Measurements from ENCODE around the gene MMAB. TPM values are rescaled to one million over a fixed set of nuclear protein-coding genes. Genes with fewer than 3 reads are reported as not detected.

The MMAB gene
- total RNA-seq, 1 donor from 2014 or later: 55.4 TPM

DNA sequence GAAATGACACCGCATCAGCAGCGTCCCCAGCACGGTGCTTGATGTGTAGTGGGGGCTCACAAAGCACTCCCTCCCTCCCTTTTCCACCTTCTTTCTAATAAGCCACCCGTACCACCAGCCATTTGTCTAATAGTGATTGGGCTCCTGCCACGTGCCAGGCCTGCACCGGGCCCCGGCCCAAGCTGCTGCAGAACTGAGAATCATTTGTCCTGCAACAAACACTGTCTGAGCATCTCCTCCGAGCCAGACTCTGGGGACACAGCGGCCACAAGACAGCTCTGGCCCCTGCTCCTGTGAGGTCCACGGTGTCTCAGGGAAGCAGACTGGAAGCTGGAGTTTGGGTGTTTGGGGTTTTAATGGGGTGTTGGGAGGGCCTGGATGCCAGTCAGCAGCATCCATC lies 44.2 kb upstream of the MMAB start:
- DNase-seq: no peak
- intact Hi-C loops (cut with micrococcal nuclease): no loop called here
- no peak overlapping the region for H3K27ac ChIP-seq (replicated peaks)

DNA sequence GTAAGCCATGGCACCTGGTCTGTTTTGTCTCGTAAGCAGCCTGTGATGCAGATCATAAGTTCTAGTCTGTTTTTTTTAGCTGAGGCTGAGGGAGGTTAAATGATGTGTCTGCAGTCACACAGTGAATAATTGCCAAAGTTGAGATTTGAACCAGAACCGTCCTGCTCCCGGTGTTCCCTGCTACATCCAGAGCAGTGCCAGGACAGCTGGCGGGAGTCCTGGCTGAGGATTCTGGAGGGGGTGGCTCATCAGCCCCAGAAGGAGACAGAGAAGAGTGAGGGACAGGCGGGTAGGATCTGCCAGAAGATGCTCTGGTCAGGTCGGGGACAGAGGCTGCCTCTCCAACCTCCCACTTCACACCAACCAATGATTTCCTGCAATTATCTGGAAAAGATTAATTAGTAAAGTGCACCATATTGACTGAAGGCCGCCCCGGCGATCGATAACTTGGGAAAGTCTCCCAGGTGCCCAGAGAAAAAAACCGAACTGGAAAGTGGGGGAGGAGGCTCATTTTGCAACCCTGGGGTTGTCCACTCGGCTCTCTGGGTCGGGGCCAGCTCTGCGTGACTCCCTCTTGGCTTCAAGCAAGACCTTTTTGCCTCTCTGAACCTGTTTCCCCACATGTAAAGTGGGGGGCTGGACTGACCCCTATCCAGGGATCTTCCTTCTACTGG lies 42.4 kb upstream of the MMAB start:
- intact Hi-C loops (cut with micrococcal nuclease): no loop called here
- Histone ChIP-seq H3K4me1 (no peaks in the 10 kb centered on the region), H3K36me3 (no peaks in the 10 kb centered on the region), H3K27ac (replicated peaks) (no peak overlapping the region), H3K9me3 (replicated peaks) (no peaks in the 10 kb centered on the region), H3K4me3 (no peak overlapping the region), H3K27me3 (ENCODE audit: low read depth) (peaks cover 57% of the 10 kb centered on the region)
- TF ChIP-seq CTCF (IDR thresholded peaks at IDR 0.05; ENCODE audit: borderline replicate concordance): no peak
- no peak for DNase-seq

More for the DNA sequence above, 44.2 kb upstream of the MMAB start:
- peaks cover 3% of the 10 kb centered on the region for H3K4me1 ChIP-seq
- no peaks in the 10 kb centered on the region for H3K36me3 ChIP-seq
- TF ChIP-seq CTCF (IDR thresholded peaks at IDR 0.05; ENCODE audit: borderline replicate concordance): no peak
- peaks cover 41% of the 10 kb centered on the region for H3K27me3 ChIP-seq (ENCODE audit: low read depth)
- H3K4me3 ChIP-seq: no peak overlapping the region
- no peaks in the 10 kb centered on the region for H3K9me3 ChIP-seq (replicated peaks)

DNA sequence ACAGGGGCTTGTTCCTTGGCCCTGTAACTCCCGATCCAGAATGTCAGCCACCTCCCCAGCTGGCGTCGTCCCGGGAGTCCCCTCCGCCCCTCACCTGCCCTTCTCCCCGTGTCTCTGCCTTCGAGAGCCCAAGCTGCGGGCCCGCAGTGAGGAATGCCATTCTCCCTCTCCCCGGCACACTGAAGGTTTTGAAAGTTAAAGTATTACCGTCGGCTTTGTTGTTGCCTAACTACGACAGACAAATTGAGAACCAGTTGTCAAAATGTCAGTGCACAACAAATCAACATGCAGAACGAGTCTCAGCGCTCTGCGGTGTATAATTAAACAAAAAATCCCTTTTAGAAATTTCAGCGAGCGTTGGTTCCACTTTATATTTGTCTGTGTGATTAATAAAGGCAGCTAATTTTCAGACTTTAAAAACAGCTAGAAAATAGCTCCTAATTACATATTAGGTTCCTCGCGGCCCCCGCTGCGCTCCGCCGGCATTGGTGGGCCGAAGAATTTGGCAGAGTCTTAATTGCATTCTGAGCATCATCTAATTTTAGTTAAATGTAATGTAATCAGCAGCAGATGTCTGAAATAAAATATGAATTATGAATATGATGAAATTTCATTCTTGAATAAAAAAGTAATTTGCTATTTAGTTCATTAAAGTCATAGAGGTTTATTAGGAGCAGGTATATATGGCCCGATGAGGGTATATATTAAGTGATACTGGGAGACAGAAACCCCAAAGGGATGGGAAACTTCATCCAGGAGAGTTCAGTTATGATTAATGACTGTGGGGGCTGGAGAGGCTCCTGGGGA lies 40.5 kb upstream of the MMAB start:
- no peak for TF ChIP-seq CTCF (IDR thresholded peaks at IDR 0.05; ENCODE audit: borderline replicate concordance)
- no peak for DNase-seq
- no peak overlapping the region for H3K4me3 ChIP-seq
- H3K4me1 ChIP-seq: no peaks in the 10 kb centered on the region
- H3K27ac ChIP-seq (replicated peaks): no peak overlapping the region
- peaks cover 73% of the 10 kb centered on the region for H3K27me3 ChIP-seq (ENCODE audit: low read depth)
- intact Hi-C loops (cut with micrococcal nuclease): no loop called here
- no peaks in the 10 kb centered on the region for H3K36me3 ChIP-seq
- H3K9me3 ChIP-seq (replicated peaks): no peaks in the 10 kb centered on the region

GRCh38 chr12:109612975-109613502 lies 39.7 kb upstream of the MMAB start:
- DNase-seq: no peak
- peak; percentile 22 for TF ChIP-seq CTCF (IDR thresholded peaks at IDR 0.05; ENCODE audit: borderline replicate concordance)
- peaks cover 82% of the 10 kb centered on the region for H3K27me3 ChIP-seq (ENCODE audit: low read depth)

GRCh38 chr12:109612003-109612402 lies 38.7 kb upstream of the MMAB start:
- intact Hi-C loops (cut with micrococcal nuclease): no loop called here
- Histone ChIP-seq H3K4me3 (no peak overlapping the region), H3K36me3 (no peaks in the 10 kb centered on the region), H3K4me1 (peaks cover 3% of the 10 kb centered on the region), H3K9me3 (replicated peaks) (no peaks in the 10 kb centered on the region), H3K27ac (replicated peaks) (no peak overlapping the region), H3K27me3 (ENCODE audit: low read depth) (peaks cover 90% of the 10 kb centered on the region)
- no peak for DNase-seq
- TF ChIP-seq CTCF (IDR thresholded peaks at IDR 0.05; ENCODE audit: borderline replicate concordance): no peak

More at GRCh38 chr12:109612975-109613502, 39.7 kb upstream of the MMAB start:
- H3K4me3 ChIP-seq: no peak overlapping the region
- intact Hi-C loops (cut with micrococcal nuclease): no loop called here
- H3K27ac ChIP-seq (replicated peaks): no peak overlapping the region
- H3K9me3 ChIP-seq (replicated peaks): no peaks in the 10 kb centered on the region
- no peaks in the 10 kb centered on the region for H3K4me1 ChIP-seq
- no peaks in the 10 kb centered on the region for H3K36me3 ChIP-seq

All from left ventricle myocardium inferior (tissue), 1 donor.